ENCODE data around the gene ABHD11. TPM values are rescaled to one million over a fixed set of nuclear protein-coding genes. Genes with fewer than 3 reads are reported as not detected.
A peak's percentile ranks its signal among the peaks of the same experiment; 100 is the strongest.
"Not testable (repeated sequence)": the region's sequence is repeated elsewhere in the genome, so short reads cannot be mapped to it uniquely, and the experiment has no call there.

Gene ABHD11
- polyA plus RNA-seq, 2 donors, result 22.6 to 28.3 TPM

DNA sequence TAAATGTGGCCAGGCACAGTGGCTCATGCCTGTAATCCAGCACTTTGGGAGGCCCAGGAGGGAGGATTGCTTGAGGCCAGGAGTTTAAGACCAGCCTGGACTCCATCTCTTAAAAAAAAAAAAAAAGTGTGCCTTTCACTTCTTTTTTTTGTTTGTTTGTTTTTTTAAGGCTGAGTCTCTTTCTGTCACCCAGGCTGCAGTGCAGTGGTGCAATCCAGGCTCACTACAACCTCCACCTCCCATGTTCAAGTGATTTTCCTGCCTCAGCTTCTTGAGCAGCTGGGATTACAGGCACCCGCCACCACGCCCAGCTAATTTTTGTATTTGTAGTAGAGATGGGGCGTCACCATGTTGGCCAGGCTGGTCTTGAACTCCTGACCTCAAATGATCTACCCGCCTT is 16.4 kb downstream of the ABHD11 start:
- not testable (repeated sequence) for H3K9me3 ChIP-seq (ENCODE audit: control insufficient read depth in 2 of 2, insufficient read depth in 1 of 2, low read depth in 1 of 2, low read length in 1 of 2); H3K4me3 ChIP-seq (ENCODE audit: low read depth in 1 of 2, low read length in 2 of 2); H3K27me3 ChIP-seq (ENCODE audit: control insufficient read depth in 1 of 2, insufficient read depth in 2 of 2, low read length in 2 of 2); H3K27ac ChIP-seq (ENCODE audit: low read depth in 2 of 2, low read length in 1 of 2); H3K36me3 ChIP-seq (ENCODE audit: control insufficient read depth in 2 of 2, insufficient read depth in 2 of 2, low read length in 1 of 2)
- H3K4me1 ChIP-seq (ENCODE audit: control insufficient read depth in 2 of 2, insufficient read depth in 2 of 2, low read length in 1 of 2), result peaks cover 4 to 11% of the 10 kb centered on the region in 2 donors
- WGBS, 2 donors, result 64 to 73% methylated on average over 4 of the region's 4 CpGs

DNA sequence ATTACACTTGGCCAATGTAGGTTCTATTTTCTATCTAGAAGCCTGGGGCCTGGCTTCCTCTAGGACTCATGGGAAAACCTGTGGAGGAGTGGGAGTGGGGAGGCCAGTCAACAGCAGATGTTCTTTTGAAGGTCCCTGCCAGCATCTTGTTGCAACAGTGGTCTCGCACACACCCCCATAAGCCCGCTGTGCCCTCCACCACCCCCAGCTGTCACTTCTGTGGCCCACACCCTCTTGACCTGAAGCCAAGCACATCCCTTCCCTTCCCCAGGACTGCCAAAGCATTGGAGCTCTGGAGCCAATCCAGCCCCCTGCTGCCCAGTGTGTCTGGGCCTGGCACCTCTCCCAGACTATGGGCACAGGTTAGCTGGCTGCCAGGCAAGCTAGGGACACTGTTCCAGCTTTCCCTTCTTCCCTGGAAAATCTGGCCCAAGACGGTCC is 17.2 kb downstream of the ABHD11 start:
- WGBS, 2 donors, result 39 to 60% methylated on average over 3 of the region's 3 CpGs

DNA sequence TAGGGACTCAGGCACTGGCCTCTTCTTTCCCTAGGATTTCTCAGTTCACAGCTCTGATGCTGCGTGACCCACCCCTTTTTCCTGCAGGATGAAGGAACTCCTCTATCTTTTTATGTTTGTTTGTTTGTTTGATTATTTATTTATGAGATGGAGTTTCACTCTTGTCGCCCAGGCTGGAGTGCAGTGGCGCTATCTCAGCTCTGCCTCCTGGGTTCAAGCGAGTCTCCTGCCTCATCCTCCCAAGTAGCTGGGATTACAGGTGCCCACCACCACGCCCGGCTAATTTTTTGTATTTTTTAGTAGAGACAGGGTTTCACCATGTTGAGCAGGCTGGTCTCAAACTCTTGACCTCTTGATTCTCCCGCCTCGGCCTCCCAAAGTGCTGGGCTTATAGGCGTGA is 18.2 kb downstream of the ABHD11 start:
- H3K4me3 ChIP-seq (ENCODE audit: low read depth in 1 of 2, low read length in 2 of 2); H3K27me3 ChIP-seq (ENCODE audit: control insufficient read depth in 1 of 2, insufficient read depth in 2 of 2, low read length in 2 of 2); H3K36me3 ChIP-seq (ENCODE audit: control insufficient read depth in 2 of 2, insufficient read depth in 2 of 2, low read length in 1 of 2); H3K27ac ChIP-seq (ENCODE audit: low read depth in 2 of 2, low read length in 1 of 2); H3K9me3 ChIP-seq (ENCODE audit: control insufficient read depth in 2 of 2, insufficient read depth in 1 of 2, low read depth in 1 of 2, low read length in 1 of 2): not testable (repeated sequence)
- peaks cover 5 to 15% of the 10 kb centered on the region in 2 donors for H3K4me1 ChIP-seq (ENCODE audit: control insufficient read depth in 2 of 2, insufficient read depth in 2 of 2, low read length in 1 of 2)
- 96% methylated on average over 9 of the region's 9 CpGs for WGBS, 2 donors

More for the DNA sequence above, 17.2 kb downstream of the ABHD11 start:
- Histone ChIP-seq H3K4me3 (ENCODE audit: low read depth in 1 of 2, low read length in 2 of 2) (no peak overlapping the region), H3K27me3 (ENCODE audit: control insufficient read depth in 1 of 2, insufficient read depth in 2 of 2, low read length in 2 of 2) (no peaks in the 10 kb centered on the region), H3K27ac (ENCODE audit: low read depth in 2 of 2, low read length in 1 of 2) (no peak overlapping the region), H3K36me3 (ENCODE audit: control insufficient read depth in 2 of 2, insufficient read depth in 2 of 2, low read length in 1 of 2) (no peaks in the 10 kb centered on the region), H3K9me3 (ENCODE audit: control insufficient read depth in 2 of 2, insufficient read depth in 1 of 2, low read depth in 1 of 2, low read length in 1 of 2) (no peaks in the 10 kb centered on the region), H3K4me1 (ENCODE audit: control insufficient read depth in 2 of 2, insufficient read depth in 2 of 2, low read length in 1 of 2) (peaks cover 4 to 11% of the 10 kb centered on the region in 2 donors)

DNA sequence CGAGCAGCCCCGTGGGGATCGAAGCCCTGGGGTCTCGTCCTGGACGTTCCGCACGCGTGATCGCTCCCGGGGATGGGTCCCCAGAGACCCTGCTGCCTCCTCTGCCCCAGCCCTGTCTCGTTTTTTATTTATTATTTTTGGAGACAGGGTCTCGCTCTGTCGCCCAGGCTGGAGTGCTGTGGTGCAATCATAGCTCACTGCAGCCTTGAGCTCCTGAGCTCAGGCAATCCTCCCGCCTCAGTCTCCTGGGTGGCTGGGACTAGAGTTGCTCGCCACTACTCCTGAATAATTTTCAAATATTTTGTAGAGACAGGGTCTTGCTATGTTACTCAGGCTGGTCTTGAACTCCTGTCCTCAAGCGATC is 18.8 kb downstream of the ABHD11 start:
- Histone ChIP-seq H3K27me3 (ENCODE audit: control insufficient read depth in 1 of 2, insufficient read depth in 2 of 2, low read length in 2 of 2) (no peaks in the 10 kb centered on the region), H3K9me3 (ENCODE audit: control insufficient read depth in 2 of 2, insufficient read depth in 1 of 2, low read depth in 1 of 2, low read length in 1 of 2) (no peaks in the 10 kb centered on the region), H3K4me3 (ENCODE audit: low read depth in 1 of 2, low read length in 2 of 2) (peak overlapping the region in 1 of 2 donors; percentile 50), H3K27ac (ENCODE audit: low read depth in 2 of 2, low read length in 1 of 2) (peak overlapping the region in 1 of 2 donors; percentile 37), H3K36me3 (ENCODE audit: control insufficient read depth in 2 of 2, insufficient read depth in 2 of 2, low read length in 1 of 2) (no peaks in the 10 kb centered on the region), H3K4me1 (ENCODE audit: control insufficient read depth in 2 of 2, insufficient read depth in 2 of 2, low read length in 1 of 2) (peaks cover 5 to 15% of the 10 kb centered on the region in 2 donors)
- WGBS, 2 donors, result 10 to 11% methylated on average over 16 of the region's 16 CpGs

DNA sequence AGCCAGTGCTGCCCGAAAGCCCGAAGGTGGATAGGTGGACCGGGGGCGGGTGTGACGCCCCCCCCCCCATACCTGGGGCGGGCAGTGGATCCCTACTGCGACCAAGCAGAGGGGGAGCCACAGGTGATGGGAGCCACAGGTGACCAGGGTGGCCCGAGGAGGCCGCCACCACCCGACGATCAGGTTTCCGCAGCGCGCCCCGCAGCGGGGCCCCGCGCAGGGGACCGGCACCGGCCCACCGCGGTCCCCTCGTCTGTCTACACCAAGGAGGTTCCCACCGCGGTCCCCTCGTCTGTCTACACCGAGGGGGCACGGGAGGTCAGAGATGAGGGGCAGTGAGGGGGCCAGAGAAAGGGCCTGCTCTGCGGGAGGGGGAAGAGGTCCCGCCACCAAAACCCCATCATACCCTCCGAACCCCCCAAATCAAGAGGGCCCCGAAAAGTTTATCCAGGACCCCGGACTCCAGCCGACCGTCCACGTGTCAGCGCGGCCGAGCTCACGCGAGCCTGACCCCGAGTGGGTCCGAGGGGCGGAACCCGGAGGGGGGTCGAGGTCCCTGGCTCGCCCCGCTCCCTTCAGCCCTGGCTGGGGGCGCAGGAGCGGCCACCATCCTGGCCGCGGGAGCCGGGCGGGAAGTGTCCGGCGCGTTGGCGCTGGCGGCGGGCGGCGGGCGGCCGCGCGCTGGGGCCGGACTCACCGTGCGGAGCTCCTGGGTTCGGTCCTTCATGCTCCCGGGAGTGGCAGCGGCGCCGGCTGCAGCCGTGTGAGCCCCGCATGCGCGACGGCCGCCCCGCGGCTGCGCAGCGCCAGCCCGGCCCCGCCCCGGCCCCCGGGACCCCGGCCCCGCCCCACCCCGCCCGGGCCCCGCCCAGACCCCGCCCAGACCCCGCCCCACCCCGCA is 19.4 kb downstream of the ABHD11 start, which contains the start of gene STX1A:
Gene STX1A (minus strand): TSS at position 765 of the 901 bp plus-strand sequence. CDS start 38 bp downstream, at position 727.
- Histone ChIP-seq H3K4me3 (ENCODE audit: low read depth in 1 of 2, low read length in 2 of 2) (peak within 1 kb of the TSS; percentile 50 to 63), H3K4me1 (ENCODE audit: control insufficient read depth in 2 of 2, insufficient read depth in 2 of 2, low read length in 1 of 2) (peaks cover 5 to 15% of the 10 kb centered on the region in 2 donors), H3K9me3 (ENCODE audit: control insufficient read depth in 2 of 2, insufficient read depth in 1 of 2, low read depth in 1 of 2, low read length in 1 of 2) (no peaks in the 10 kb centered on the region), H3K27ac (ENCODE audit: low read depth in 2 of 2, low read length in 1 of 2) (peak within 1 kb of the TSS in 1 of 2 donors; percentile 37), H3K27me3 (ENCODE audit: control insufficient read depth in 1 of 2, insufficient read depth in 2 of 2, low read length in 2 of 2) (no peaks in the 10 kb centered on the region), H3K36me3 (ENCODE audit: control insufficient read depth in 2 of 2, insufficient read depth in 2 of 2, low read length in 1 of 2) (no peaks in the 10 kb centered on the region)
- WGBS, 2 donors, result 1% methylated on average over 59 to 96 of the region's 96 CpGs

DNA sequence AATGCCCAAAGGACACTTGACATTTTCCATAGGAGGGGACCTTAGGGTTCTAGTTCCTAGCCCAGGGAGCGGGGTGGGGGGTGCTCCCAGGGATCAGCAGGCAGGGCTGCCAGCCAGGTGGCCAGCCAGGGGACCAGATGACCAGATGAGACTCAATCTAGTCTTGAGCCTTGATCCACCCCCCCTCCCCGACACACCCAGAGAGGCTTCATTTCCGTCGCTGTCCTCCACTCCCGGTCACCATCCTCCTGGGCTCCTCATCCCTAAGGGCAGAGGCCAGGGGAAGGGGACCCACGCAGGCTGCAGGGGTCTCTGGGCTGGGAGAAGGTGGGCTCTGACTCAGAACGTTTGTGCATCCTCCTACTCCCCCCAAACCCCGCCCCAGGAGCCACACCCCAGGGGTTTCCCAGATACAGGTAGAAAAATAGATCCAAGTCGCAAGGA is 20.1 kb downstream of the ABHD11 start:
- no peaks in the 10 kb centered on the region for H3K9me3 ChIP-seq (ENCODE audit: control insufficient read depth in 2 of 2, insufficient read depth in 1 of 2, low read depth in 1 of 2, low read length in 1 of 2)
- WGBS, 2 donors, result 32 to 40% methylated on average over 9 of the region's 9 CpGs
- H3K27ac ChIP-seq (ENCODE audit: low read depth in 2 of 2, low read length in 1 of 2), result no peak overlapping the region
- peak overlapping the region in 1 of 2 donors; percentile 50 for H3K4me3 ChIP-seq (ENCODE audit: low read depth in 1 of 2, low read length in 2 of 2)
- no peaks in the 10 kb centered on the region for H3K27me3 ChIP-seq (ENCODE audit: control insufficient read depth in 1 of 2, insufficient read depth in 2 of 2, low read length in 2 of 2)
- H3K4me1 ChIP-seq (ENCODE audit: control insufficient read depth in 2 of 2, insufficient read depth in 2 of 2, low read length in 1 of 2), result peaks cover 5 to 15% of the 10 kb centered on the region in 2 donors
- no peaks in the 10 kb centered on the region for H3K36me3 ChIP-seq (ENCODE audit: control insufficient read depth in 2 of 2, insufficient read depth in 2 of 2, low read length in 1 of 2)

DNA sequence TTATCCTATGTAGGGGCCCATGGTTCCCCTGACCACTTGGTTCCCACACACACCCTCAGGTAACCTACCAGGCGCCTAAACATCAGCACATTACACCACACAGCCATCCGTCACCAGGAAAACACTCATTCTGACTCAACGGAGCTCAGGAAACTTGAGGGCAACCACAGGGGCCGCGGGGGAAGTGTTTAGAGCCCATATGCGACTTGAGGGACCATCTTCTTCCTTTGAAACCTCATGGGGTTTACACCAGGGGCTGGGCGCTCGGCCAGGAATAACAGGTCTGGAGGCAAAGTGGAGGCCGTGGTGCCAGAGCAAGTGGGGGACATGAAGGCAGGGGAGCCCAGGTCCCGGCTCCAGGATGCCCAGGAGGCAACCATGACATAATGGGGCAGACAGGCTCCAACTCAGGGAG is 20.6 kb downstream of the ABHD11 start:
- Histone ChIP-seq H3K27ac (ENCODE audit: low read depth in 2 of 2, low read length in 1 of 2) (no peak overlapping the region), H3K27me3 (ENCODE audit: control insufficient read depth in 1 of 2, insufficient read depth in 2 of 2, low read length in 2 of 2) (no peaks in the 10 kb centered on the region), H3K9me3 (ENCODE audit: control insufficient read depth in 2 of 2, insufficient read depth in 1 of 2, low read depth in 1 of 2, low read length in 1 of 2) (no peaks in the 10 kb centered on the region), H3K4me3 (ENCODE audit: low read depth in 1 of 2, low read length in 2 of 2) (peak overlapping the region in 1 of 2 donors; percentile 2), H3K36me3 (ENCODE audit: control insufficient read depth in 2 of 2, insufficient read depth in 2 of 2, low read length in 1 of 2) (no peaks in the 10 kb centered on the region), H3K4me1 (ENCODE audit: control insufficient read depth in 2 of 2, insufficient read depth in 2 of 2, low read length in 1 of 2) (peaks cover 5 to 15% of the 10 kb centered on the region in 2 donors)
- 46 to 59% methylated on average over 10 of the region's 10 CpGs for WGBS, 2 donors

DNA sequence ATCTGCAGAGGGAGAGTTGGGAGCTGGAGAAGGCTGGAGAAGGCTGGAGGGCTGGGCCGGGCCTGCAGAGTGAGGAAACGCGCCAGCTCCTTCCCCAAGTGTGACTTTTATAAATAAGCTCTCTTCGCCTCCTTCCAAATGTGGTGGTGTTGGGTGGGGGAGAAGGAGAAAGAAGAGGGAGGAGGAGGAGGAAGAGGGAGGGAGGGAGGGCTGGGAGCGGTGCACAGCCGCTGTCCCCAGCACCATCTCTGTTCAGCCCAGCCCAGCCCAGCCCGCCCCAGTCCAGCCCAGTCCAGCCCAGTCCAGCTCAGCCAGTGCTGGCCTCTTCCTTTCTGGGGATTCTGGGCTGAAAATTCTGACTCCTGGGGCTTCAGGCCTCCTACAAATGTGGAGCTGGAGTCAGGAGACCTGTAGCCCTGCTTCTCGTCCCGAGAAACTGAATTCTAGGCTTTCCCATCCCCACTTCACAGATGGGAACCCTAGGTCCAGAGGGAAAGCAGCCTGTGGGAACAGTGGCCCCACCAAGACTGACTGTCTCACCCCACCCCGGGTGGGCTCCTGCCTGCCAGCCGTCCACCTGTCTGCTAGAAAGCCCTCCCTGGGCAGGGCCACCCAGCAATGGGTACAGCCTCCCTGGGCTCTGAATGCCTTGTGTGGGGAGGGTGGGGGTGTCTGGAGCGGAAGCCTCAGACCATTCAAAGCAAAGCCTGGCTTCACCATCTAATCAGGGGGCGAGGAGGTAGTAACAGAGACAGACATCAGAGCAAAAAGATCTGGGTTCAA is 21.4 kb downstream of the ABHD11 start:
- Histone ChIP-seq H3K4me1 (ENCODE audit: control insufficient read depth in 2 of 2, insufficient read depth in 2 of 2, low read length in 1 of 2) (peaks cover 5 to 15% of the 10 kb centered on the region in 2 donors), H3K9me3 (ENCODE audit: control insufficient read depth in 2 of 2, insufficient read depth in 1 of 2, low read depth in 1 of 2, low read length in 1 of 2) (no peaks in the 10 kb centered on the region), H3K27me3 (ENCODE audit: control insufficient read depth in 1 of 2, insufficient read depth in 2 of 2, low read length in 2 of 2) (no peaks in the 10 kb centered on the region), H3K4me3 (ENCODE audit: low read depth in 1 of 2, low read length in 2 of 2) (no peak overlapping the region), H3K27ac (ENCODE audit: low read depth in 2 of 2, low read length in 1 of 2) (peak overlapping the region in 1 of 2 donors; percentile 62), H3K36me3 (ENCODE audit: control insufficient read depth in 2 of 2, insufficient read depth in 2 of 2, low read length in 1 of 2) (no peaks in the 10 kb centered on the region)
- WGBS, 2 donors, result 70 to 75% methylated on average over 13 of the region's 13 CpGs

DNA sequence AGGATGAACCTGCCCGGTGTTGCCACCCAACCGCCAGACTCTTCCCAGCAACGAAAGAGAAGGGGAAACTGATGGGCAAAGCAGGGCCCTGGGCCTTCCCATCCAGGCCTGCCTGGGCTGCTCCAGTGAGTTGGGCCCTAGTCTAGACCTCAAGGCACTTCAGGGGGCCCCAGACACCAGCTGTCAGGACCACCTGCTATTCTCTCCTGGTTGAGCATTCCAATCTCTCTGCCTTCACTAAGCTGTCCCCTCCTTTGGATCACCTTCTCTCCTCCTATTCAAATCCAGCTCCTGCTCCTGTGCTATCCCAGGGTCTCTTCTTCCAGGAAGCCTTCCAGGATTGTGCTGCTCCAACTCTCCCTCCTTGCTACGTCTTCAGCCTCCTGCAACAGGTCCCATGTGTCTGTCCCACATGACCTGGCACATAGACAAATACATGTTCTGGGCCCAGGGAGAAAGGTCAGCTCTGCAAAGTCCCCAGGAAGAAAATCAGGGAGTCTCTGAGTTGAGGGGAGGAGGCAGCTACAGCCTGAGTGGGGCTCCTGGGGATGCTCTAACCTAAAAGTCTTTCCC is 22.2 kb downstream of the ABHD11 start:
- Histone ChIP-seq H3K36me3 (ENCODE audit: control insufficient read depth in 2 of 2, insufficient read depth in 2 of 2, low read length in 1 of 2) (no peaks in the 10 kb centered on the region), H3K9me3 (ENCODE audit: control insufficient read depth in 2 of 2, insufficient read depth in 1 of 2, low read depth in 1 of 2, low read length in 1 of 2) (no peaks in the 10 kb centered on the region), H3K27me3 (ENCODE audit: control insufficient read depth in 1 of 2, insufficient read depth in 2 of 2, low read length in 2 of 2) (no peaks in the 10 kb centered on the region), H3K4me1 (ENCODE audit: control insufficient read depth in 2 of 2, insufficient read depth in 2 of 2, low read length in 1 of 2) (peaks cover 3 to 15% of the 10 kb centered on the region in 2 donors), H3K27ac (ENCODE audit: low read depth in 2 of 2, low read length in 1 of 2) (peak overlapping the region in 1 of 2 donors; percentile 40), H3K4me3 (ENCODE audit: low read depth in 1 of 2, low read length in 2 of 2) (no peak overlapping the region)
- 69 to 75% methylated on average over 4 of the region's 4 CpGs for WGBS, 2 donors

Measured in esophagus (tissue), 2 donors.